Bronchial epithelial cell (primary cell): ENCODE data around the gene KIF4A. TPM values are rescaled to one million over a fixed set of nuclear protein-coding genes. Genes with fewer than 3 reads are reported as not detected.

ENCODE experiments used
- DNase-seq: peaks from one replicate; pipeline ENCODE4 v3.0.0-alpha.2; 2010; ENCODE audit warnings: low read depth
- FAIRE-seq: peaks from 2 replicates; lab custom pipeline; 2011; peaks lifted over from hg19 to GRCh38; lab: Jason Lieb, UNC
- H3K27me3 ChIP-seq: 2 replicates; pipeline ENCODE4 v1.5.1; 2011; ENCODE audit warnings: low read length; ENCODE audit not compliant: control insufficient read depth, insufficient read depth
- H3K36me3 ChIP-seq: 2 replicates; pipeline ENCODE4 v1.5.1; 2011; ENCODE audit warnings: low read length; ENCODE audit not compliant: control insufficient read depth, insufficient read depth
- H3K4me3 ChIP-seq: 2 replicates; pipeline ENCODE4 v1.5.1; 2011; ENCODE audit warnings: mild to moderate bottlenecking, low read depth, low read length, control low read depth
- total RNA-seq: library from RNA; depleted of rRNA; stranded (reverse); fragments of >200 nt; gene quantifications from 2 replicates; pipeline ENCODE4 v1.2.1, GENCODE V29; 2014
- TF ChIP-seq, protein P1 (sequence below): IDR thresholded peaks from 2 replicates; pipeline ENCODE4 v1.5.1; 2011; ENCODE audit warnings: mild to moderate bottlenecking, moderate library complexity, low read length, control low read depth, inconsistent platforms; ENCODE audit not compliant: insufficient read depth, severe bottlenecking

KIF4A gene
- total RNA-seq, 1 donor from 2014 or later: 0.26 TPM

- no peak overlapping the region for H3K4me3 ChIP-seq
- TF ChIP-seq, protein P1, sequence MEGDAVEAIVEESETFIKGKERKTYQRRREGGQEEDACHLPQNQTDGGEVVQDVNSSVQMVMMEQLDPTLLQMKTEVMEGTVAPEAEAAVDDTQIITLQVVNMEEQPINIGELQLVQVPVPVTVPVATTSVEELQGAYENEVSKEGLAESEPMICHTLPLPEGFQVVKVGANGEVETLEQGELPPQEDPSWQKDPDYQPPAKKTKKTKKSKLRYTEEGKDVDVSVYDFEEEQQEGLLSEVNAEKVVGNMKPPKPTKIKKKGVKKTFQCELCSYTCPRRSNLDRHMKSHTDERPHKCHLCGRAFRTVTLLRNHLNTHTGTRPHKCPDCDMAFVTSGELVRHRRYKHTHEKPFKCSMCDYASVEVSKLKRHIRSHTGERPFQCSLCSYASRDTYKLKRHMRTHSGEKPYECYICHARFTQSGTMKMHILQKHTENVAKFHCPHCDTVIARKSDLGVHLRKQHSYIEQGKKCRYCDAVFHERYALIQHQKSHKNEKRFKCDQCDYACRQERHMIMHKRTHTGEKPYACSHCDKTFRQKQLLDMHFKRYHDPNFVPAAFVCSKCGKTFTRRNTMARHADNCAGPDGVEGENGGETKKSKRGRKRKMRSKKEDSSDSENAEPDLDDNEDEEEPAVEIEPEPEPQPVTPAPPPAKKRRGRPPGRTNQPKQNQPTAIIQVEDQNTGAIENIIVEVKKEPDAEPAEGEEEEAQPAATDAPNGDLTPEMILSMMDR: no peak
- no peaks in the 10 kb centered on the region for H3K27me3 ChIP-seq
- no peaks in the 10 kb centered on the region for H3K36me3 ChIP-seq
- FAIRE-seq: no peak
- no peak for DNase-seq
Measured at GRCh38 chrX:70252491-70252890, 37.4 kb upstream of the KIF4A start.

- TF ChIP-seq, protein P1: no peak
- no peaks in the 10 kb centered on the region for H3K27me3 ChIP-seq
- DNase-seq: peak; percentile 78
- no peak for FAIRE-seq
- H3K36me3 ChIP-seq: no peaks in the 10 kb centered on the region
- no peak overlapping the region for H3K4me3 ChIP-seq
Measured at GRCh38 chrX:70253377-70254062, 36.4 kb upstream of the KIF4A start.

- FAIRE-seq (no peak), DNase-seq (no peak)
- Histone ChIP-seq H3K4me3 (no peak overlapping the region), H3K36me3 (no peaks in the 10 kb centered on the region), H3K27me3 (no peaks in the 10 kb centered on the region)
- TF ChIP-seq, protein P1: no peak
Measured at GRCh38 chrX:70254063-70254400, 35.9 kb upstream of the KIF4A start.

DNA sequence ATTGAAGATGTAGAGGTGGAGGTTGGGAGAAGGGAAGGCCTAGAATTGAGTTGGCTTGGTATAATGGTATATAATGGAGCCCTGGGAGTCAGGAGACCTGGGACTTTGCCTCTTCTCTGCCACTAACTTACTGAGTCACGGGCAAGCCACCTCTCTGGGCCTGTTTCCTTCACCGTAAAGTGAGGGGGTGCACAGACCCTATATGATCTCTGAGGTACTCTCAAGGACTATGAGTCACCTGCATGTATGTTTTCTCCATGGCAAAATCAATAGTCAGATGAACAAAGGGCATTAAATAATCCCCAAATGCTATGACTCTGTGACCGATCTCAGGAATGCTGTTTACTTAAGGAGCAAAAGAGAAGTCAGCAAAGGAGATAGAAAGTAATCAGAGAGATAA is 35.0 kb upstream of the KIF4A start:
- Histone ChIP-seq H3K4me3 (no peak overlapping the region), H3K27me3 (no peaks in the 10 kb centered on the region), H3K36me3 (no peaks in the 10 kb centered on the region)
- TF ChIP-seq, protein P1: no peak
- FAIRE-seq (no peak), DNase-seq (peak; percentile 8)

DNA sequence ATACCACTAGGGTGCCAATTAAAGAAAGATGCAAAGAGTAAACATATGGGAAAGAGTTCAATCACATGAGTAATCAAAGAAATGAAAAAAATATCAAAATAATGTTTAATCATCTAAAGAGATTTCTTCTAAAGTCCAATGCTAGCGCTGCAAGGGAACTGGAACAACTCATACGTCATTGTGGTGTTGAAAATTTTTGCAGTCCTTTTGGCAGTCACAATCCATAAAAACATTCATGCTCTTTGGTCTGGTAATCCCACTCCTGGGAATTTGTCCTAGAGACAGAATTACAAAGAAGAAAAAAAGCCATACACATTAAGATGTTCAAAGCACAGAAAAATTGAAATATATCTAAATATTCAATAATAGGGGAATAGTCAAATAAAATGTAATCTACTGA is 34.5 kb upstream of the KIF4A start:
- DNase-seq: no peak
- TF ChIP-seq, protein P1: no peak
- Histone ChIP-seq H3K27me3 (no peaks in the 10 kb centered on the region), H3K4me3 (no peak overlapping the region), H3K36me3 (no peaks in the 10 kb centered on the region)
- FAIRE-seq: no peak
